GM15510 (cell line): Measurements from ENCODE around the gene REPIN1.

Experiments used
- POLR2A ChIP-seq: IDR thresholded peaks from 3 replicates; pipeline ENCODE4 v1.6.1; 2011; ENCODE audit warnings: borderline replicate concordance; ENCODE audit not compliant: insufficient read length; ENCODE audit errors: extremely low read depth

The REPIN1 gene

DNA sequence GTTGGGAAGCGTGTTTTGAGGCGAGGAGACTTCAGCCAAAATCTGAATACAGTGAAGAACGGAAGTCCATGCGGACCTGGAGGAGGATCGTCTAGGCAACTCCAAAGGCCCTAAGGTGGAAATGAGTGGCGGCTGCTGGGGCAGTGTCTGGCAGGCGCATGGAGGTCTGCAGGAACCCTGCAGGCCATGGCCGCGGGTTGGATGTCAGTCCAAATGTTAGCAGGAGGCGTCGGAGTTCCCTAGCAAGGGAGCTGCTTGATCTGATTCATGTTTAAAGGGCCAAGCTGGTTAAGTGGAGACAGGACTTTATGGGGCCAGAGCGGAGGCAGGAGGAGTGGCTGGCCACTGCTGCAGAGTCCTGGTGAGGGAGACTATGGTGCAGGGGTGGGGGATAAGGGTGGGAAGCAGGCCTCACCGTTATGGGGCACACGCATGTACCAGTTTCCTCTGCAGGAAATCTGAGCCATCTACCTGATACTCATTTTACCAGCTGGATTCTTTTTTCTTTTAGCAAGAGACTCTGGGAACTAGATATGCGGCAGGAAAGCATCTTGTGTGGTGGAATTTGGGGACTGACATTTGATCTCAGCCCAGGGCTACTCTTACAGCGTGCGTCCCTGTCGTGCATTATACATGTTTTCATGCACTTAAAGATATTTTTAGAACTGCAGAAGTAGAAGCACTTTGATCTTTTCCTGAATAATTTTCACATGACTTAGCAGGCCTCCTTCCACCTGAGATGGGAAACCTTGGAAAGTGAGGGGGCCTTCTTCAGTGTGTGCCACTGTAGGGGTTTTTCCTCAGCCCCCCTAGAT is 6.6 kb upstream of the REPIN1 start:
- no peak for TF ChIP-seq POLR2A

DNA sequence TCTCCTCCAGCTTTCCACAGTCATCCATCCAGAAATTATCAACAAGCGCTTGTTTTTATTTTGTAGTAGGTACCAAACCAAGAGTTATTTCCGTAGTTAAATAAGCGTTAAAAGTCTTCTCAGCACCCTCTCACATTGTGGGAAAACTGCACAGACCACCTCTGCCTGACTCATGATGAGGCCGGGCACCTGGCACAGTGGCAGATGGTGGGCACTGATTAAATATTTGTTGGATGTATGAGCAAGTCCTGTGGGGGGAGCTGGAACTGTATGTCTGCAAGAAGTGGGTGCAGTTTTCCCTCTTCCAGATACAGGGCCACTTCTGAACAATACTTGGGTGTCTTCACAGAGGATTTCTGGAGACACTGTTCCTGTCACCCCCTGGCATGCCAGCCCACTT is 5.3 kb upstream of the REPIN1 start:
- no peak for TF ChIP-seq POLR2A

DNA sequence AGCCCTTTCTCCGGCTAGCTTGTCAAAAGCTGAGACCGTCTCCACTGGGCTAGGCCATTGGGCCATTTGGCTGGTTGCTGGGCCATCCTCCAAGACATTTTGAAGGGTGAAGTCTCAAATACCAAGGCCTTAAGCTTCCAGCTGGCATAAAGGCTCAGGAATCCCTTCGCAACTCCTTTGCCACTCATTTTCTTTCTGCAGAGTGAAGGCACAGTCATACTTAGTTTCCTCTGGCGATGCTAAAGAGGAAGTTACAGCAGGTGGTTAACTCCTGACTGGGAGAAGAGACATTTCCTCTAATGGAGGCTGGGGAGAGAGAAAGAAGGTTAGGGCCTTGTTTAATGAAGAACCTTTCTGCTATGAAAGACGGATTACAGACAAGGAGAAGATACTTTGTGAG is 4.8 kb upstream of the REPIN1 start:
- TF ChIP-seq POLR2A = no peak

DNA sequence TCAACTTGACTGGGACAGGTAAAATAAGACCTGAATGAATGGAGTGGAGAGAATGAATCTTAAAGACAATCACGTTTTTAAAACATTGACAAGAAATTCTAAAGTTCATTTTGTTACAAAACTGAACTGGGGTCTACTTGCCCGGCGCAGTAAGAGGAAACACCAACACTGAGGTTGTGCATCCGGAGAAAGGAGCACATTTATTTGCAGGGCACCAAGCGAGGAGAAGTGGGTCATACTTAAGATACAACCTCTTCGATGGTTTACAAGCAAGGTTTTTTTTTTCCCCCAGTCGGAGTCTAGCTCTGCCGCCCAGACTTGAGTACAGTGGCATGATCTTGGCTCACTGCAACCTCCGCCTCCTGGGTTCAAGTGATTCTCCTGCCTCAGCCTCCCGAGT is 3.4 kb upstream of the REPIN1 start:
- TF ChIP-seq POLR2A = no peak

DNA sequence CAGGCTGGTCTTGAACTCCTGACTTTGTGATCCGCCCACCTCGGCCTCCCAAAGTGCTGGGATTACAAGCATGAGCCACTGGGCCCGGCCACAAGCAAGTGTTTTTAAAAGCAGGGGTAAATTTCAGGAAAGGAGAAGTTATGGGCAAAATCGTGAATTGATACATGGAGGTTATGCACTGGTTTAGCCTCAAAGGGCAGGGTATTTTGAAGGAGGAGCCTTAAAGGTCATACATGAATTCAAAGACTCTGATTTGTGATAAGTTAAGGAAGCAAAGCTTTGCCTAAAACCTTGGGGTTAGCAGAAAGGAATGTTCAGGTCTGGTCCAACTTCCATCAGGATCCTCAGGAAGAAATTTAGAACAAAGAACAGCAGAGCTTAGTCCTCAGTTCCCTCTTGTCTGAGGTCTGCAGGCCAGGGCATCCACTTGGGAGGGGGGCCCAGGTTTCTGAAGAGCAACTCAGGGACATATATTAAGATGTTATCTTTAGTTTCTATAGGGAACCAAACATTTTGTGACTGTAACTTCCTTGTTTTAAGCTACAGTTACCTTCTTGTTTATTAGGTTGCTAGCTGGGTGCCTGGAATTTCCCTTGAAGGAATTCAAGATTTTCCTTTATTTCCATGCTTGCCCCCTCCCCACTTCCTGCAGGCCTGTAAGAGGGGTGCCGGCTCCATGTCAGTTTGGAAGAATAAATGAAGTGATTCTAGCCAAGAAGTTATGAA is 2.8 kb upstream of the REPIN1 start:
- no peak for TF ChIP-seq POLR2A

DNA sequence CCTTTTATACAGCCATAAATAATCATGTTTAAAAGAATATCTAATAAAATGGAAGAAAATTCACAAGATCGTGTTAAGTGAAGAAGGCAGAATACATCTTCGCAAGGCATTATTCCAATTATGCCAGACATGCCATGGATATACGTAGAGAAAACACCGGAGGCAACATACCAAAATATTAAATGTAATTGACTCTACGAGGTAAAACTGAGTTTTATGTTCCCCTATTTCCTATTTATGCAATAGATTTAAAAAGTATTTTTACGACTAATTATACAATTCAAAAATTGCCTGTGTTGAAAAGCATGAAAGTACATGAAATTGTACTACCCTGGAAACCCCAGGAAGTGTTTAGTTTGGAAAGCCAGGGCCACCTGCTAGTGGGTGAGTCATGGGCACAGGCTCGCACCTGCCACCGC is 936 bp upstream of the REPIN1 start:
- TF ChIP-seq POLR2A = no peak

DNA sequence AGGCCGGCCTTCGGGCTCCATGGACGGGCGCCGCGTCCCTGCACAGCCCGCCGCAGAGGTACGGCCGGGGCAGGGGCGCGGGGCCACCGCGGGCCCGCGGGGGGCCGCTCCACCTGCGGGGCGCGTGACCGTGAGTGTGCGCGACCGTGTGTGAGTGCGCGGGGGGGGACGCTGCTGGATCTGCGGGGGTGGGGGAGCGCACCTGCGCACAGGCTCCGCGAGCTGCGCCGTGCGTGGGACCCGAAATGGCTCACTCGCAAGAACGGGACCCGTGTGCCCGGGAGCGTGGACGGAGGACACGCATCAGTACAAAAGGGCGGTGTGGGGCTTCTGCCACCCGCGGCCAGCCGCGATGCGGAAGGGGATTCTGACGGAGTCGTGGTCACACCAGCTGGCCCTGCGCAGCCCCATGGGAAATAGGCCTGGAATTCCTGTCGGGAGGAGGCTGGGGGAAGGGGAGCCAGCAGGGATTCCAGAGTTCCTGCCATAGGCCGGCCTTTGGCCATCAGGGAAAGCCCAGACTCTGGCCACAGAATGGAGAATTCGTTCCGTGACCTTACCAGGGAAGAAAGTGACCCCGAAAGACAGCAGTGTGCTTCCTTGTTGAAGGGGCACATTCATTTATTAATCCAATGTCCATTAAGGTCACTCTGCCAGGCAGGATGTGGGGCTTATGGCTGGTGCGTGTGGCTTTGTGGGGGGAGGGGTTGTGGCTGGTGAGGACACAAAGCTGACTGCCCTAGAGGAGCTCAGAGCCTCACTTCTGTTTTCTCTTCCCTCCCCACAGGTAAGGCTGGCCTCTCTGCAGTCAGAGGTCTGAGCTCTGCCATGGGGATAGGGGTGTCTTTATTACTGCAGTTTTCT is 494 bp downstream of the REPIN1 start:
- TF ChIP-seq POLR2A = no peak

DNA sequence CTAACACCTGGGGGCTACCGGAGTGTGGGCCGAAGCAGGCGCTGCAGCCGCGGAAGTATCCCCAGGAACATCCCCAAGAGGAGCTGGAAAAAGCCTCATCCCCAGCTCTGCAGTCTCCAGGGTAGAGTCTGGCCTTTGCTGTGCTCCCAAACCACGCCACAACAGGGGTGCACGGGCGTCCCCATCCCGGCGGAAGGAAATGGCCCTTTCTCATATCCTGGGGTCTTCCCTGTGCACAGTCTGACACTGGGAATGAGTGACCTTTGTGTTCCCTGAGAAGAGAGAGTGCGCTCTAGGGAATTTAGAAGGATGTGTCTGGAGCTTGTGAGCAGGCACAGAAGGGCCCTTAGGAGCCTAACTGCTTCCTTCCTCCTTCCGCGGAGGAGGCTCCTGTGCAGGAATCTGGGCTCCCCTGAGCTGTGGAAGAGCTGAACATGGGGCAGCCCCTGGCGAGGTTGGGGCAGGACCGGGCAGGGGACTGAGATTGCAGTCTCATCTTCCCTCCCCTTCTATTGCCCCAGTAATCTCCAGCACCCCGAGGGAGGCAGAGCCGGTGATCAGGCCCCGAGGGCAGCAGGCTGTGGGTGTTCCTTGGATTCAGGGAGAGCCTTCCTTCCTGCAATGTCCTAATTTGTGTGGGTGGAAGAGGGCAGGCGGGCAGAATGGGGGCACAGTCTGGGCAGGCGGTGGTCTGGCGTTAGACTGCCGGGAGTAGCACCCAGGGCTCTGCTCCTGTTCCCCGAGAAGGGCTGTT is 1.3 kb downstream of the REPIN1 start:
- no peak for TF ChIP-seq POLR2A

DNA sequence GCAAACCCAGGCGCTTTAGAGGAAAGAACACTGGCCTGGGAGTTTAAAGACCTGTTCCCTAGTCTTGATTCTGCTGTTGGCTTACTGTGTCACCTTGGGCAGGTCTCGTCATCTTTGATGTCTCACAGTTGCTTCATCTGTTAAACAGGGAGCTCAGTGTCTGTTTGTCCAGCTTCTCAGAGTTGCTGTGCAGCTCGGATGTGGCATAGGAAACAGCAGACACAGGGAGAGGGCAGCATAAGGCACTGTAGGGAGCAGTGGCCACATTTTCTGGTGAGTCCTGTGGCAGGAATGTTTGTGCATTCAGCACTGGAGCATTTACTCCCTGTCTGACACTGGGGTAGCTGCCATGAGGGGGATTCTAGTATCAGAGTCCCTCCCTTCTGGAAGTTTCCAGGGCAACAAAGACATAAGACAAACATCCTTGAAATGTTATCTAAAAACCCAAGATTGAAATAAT is 2.0 kb downstream of the REPIN1 start:
- no peak for TF ChIP-seq POLR2A

DNA sequence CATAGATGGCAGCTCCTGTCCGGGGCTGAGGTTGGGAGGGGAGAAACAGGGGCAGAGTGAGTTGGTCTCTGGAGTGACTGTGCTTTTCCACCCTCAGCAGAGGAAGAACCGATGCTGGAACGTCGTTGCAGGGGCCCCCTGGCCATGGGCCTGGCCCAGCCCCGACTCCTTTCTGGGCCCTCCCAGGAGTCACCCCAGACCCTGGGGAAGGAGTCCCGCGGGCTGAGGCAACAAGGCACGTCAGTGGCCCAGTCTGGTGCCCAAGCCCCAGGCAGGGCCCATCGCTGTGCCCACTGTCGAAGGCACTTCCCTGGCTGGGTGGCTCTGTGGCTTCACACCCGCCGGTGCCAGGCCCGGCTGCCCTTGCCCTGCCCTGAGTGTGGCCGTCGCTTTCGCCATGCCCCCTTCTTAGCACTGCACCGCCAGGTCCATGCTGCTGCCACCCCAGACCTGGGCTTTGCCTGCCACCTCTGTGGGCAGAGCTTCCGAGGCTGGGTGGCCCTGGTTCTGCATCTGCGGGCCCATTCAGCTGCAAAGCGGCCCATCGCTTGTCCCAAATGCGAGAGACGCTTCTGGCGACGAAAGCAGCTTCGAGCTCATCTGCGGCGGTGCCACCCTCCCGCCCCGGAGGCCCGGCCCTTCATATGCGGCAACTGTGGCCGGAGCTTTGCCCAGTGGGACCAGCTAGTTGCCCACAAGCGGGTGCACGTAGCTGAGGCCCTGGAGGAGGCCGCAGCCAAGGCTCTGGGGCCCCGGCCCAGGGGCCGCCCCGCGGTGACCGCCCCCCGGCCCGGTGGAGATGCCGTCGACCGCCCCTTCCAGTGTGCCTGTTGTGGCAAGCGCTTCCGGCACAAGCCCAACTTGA is 2.7 kb downstream of the REPIN1 start:
- TF ChIP-seq POLR2A = no peak

DNA sequence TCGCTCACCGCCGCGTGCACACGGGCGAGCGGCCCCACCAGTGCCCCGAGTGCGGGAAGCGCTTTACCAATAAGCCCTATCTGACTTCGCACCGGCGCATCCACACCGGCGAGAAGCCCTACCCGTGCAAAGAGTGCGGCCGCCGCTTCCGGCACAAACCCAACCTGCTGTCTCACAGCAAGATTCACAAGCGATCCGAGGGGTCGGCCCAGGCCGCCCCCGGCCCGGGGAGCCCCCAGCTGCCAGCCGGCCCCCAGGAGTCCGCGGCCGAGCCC is 3.3 kb downstream of the REPIN1 start:
- no peak for TF ChIP-seq POLR2A

DNA sequence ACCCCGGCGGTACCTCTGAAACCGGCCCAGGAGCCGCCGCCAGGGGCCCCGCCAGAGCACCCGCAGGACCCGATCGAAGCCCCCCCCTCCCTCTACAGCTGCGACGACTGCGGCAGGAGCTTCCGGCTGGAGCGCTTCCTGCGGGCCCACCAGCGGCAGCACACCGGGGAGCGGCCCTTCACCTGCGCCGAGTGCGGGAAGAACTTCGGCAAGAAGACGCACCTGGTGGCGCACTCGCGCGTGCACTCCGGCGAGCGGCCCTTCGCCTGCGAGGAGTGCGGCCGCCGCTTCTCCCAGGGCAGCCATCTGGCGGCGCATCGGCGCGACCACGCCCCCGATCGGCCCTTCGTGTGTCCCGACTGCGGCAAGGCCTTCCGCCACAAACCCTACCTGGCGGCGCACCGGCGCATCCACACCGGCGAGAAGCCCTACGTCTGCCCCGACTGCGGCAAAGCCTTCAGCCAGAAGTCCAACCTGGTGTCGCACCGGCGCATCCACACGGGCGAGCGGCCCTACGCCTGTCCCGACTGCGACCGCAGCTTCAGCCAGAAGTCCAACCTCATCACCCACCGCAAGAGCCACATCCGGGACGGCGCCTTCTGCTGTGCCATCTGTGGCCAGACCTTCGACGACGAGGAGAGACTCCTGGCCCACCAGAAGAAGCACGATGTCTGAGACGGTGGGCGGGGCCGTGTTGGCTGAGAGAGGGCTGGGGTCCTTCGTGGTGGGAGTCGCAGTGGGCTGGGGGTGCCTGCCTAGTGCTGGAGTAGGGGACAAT is 3.8 kb downstream of the REPIN1 start:
- no peak for TF ChIP-seq POLR2A
